GM19395 (cell line): ENCODE results near the gene IFT88.
"Not testable (repeated sequence)": the region's sequence is repeated elsewhere in the genome, so short reads cannot be mapped to it uniquely, and the experiment has no call there.

Experiments used
- ATAC-seq: cut with Tn5 transposase; IDR thresholded peaks from one replicate; pipeline ENCODE4 v1.9.1; 2021; ENCODE audit warnings: mild to moderate bottlenecking, moderate library complexity; ENCODE audit not compliant: unreplicated experiment

Gene IFT88

DNA sequence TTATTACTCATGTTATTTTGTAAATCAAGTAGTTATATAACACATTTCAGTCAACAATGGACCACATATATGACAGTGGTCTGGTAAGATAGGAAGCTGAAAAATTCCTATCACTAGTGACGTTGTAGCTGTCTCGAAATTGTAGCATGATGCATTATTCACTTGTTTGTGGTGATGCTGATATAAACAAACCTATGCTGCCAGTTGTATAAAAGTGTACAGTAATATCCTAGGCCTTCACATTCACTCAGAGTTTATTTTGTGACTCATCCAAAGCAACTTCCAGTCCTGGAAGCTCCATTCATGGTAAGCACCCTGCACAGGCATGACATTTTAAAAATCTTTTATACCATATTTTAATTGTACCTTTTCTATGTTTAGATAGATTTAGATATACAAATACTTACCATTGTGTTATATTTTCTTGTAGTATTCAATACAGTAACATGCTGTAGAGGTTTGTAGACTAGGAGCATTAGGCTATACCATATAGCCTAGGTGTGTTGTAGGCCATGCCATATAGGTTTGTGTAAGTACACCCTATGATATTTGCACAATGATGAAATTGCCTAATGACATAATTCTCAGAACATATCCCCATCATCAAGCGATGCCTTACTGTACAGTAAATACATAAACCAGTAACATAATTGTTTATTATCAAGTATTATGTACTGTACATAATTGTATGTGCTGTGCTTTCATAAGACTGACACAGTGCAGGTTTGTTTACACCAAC is 49.3 kb downstream of the IFT88 start:
- no peak for ATAC-seq

DNA sequence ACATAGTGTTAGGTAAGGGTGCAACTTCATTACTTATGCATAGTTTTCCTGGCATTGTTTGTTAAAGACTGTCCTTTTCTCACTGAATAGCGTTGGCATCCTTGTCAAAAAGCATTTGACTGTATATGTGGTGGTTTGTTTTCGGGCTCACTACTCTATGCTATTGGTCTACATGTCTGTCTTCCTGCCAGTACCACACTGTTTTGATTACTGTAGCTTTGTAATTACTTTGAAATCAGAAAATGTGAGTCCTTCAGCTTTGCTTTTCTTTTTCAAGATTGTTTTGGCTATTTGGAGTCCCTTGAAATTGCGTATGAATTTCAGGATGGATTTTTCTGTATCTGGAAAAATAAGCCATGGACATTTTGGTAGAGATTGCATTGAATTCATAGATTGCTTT is 56.0 kb downstream of the IFT88 start:
- ATAC-seq = no peak

DNA sequence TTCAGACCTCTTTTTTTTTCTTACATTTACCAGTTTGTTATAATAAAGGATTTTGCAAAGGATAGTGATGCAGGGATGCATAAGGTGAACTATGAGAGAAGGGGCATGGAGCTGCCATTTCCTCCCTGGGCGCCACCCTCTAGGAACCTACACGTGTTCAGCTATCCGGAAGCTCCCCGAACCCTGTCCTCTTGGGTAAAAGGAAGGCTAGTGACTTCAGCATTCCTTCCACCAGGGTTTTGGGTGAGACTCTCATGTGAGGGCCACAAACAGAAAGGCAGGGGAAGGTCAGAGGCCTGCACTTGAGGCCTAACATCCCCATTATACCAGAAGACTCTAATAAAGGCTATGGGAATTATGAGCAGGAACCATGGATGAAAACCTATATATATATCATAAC is 57.3 kb downstream of the IFT88 start:
- no peak for ATAC-seq

DNA sequence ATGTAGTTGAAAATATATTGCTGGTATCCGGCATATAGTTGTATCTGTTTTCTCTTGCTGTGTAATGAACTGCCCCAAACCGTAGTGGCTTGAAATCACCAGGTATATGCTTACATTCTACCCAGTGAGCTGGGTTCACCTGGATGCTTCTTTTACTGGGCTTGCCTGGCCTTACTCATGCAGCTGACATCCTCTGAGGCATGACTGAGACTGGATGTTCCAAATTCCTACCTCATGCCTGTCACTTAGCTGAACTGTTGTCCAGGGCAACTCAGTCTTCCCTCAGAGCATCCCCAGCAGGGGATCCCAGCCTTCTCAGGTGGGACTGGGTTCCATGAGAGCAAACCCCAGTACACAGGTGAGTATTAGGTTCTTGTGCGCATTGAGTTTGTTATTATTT is 66.8 kb downstream of the IFT88 start:
- ATAC-seq = no peak

DNA sequence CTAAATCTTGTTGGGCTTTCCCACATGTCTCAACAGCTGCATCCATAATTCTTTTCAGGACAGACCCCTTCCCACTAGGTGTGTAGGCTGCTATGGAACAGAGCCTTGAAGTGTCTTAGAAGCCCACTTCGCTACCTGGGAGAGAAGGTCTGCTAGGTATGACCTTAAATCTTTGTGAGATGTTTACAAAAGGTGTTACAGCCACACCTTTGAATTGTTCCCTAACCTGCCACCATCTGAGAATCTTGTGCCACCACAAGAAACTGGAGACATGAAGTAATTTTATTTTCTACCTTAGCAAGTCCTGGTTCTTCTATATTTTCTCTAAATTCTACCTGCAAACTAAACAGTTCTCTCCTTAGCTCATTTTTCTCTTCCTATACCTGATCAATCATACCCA is 69.1 kb downstream of the IFT88 start:
- ATAC-seq = no peak

DNA sequence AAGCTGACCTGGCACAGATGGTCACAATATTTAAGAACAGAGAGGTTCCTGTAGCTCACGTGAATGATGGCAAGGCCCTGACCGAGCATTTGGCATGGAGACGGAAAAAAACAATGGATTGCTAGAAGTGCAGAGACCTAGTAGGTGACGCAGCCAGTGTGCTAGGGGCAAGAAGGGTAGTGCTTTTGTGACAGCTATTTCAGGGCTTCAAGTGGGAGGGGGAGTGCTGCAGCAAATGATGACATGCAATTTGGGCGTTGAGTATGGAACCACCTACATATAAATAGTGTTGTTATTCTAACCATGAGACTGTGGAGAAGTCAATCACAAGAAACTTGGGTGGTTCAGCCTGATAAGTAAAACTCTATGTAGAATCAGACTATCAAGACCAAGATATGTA is 70.9 kb downstream of the IFT88 start:
- no peak for ATAC-seq

DNA sequence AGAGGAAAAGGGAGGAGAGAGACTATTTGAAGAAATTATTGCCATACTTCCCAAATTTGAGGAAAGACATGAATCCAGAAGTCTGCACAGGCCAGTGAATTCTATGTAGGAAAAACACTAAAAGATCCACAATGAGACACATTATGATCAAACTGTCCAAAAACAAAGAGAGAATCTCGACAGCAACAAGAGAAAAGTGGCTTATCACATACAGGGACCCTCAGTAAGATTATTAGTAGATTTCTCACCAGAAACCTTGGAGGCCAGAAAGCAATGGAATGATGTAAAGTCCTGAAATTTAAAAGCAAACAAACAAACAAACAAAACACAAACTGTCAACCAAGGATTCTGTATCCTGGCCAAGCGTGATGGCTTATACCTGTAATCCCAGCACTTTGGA is 80.8 kb downstream of the IFT88 start:
- ATAC-seq = no peak

DNA sequence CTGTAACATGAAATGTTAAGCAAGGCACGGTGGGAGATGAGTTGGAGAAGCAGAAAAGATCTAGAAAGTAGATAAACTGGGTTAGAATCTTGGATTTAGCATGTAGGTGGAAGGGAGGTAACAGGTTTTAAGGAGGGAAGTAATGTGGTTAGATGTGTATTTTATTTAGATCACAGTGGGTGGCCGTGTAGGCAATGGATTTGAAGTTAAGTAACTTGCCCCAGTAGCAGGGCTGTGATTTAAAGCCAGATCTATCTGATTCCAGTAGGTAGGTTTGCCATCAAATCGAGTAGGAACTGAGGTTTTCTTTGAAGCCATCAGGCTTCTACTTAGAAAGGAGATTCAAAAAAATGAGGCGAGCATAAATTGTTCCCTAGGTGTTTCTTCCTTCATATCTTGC is 86.0 kb downstream of the IFT88 start:
- no peak for ATAC-seq

DNA sequence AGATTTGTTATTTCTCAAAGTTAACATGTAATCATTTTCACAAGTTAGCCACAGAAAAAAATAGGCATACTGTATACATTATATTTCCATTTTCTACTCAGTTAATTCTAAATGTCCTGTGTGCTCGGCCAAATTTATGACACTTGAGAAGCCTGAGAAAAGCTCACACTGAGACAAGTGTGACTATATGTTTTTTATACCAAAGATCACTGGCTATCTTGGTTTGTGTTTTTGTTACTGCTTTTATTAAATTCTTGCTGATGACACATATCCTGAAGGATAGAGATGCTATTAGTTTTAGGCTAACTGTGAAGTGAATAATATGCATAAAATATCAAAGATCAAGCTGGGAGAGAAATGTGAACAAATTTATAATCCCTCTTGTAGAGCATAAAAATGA is 87.2 kb downstream of the IFT88 start:
- ATAC-seq = no peak

DNA sequence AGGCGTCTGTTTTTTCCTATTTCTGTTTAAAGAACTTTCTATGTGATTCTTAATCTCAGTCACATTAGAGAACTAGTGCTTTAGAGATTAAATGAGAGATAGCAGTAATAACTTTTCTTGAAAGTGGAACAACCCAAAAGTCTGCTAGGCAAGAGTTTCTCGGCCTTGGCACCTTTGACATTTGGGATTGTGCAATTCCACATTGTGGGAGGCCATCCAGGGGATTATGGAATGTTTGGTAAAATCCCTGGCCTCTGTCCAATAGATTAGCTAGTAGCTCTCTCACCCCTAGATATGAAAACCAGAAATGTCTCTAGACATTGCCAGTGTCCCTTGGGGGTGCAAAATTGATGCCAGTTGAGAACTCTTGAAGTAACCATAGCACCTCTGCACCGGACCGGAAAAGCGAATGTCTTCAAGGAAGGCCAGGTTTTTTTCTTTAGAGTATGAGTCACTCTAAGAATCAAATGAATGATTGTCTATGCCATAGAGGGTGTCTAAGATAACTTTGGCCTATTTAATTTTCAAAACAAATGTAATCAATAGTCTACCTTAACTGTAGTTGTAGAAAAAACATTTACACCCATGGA is 91.6 kb downstream of the IFT88 start:
- ATAC-seq = no peak

DNA sequence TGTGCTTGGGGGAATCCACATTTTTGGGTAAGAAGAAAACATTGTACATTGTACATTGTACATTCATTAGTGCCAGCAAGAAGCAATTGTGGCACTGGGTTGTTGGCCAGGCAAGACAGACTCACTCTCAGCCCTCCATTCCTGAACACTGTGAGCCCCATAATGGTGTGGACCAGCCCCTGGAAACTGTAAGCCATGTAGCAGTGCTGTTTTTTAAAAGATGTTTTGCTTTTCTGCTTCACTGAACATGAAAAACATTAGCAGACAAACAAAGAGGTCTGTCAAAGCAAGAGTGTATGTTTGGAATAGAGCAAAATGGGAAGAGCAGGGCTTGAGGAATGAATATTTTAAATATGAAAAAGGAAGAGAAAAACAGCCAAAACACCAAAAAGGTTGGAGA is 97.4 kb downstream of the IFT88 start:
- no peak for ATAC-seq

DNA sequence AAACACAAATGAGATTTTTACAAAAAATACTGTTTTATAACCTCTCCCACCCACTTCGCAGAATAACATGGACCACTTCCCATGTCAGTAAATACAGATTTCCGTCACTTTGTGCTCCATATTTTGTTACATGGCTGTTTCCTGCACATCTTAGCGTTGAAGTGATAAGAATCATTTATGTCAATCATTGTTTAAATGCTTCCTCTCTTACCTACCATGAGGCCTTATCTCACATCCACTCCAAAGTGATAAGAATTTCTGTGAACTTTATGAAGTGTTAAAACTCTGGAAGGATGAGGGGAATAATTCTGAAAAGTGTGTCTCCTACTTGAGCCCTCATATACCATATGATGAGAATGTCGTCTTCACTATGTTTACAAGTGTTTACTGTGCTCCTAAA is 100.0 kb downstream of the IFT88 start:
- no peak for ATAC-seq

DNA sequence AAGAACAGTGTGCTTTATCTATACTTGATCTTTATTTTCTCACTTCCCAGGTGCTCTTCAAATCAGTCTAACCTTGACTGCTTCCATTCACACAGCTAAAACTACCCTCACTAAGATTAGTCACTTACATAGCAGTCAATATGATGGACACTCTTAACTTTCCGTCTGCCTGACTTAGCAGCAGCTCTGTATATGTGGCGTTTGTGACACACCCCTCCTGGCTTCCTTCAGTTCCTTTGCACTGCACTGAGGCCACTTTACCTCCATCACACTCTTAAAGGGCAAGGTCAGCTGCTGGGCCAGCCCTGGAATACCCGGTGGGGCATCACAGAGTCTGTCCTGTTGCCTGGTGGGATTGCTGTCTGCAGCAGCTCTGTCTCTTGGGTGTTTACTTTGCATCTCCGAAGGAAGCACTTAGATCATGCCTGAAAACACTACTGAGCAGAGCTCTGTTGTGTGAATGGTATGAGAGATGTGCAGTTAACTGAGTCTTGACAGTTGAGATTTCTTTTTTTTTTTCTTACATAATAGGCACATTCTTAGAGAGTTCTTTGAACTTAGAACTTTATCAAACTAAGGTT is 101.0 kb downstream of the IFT88 start:
- ATAC-seq = no peak

DNA sequence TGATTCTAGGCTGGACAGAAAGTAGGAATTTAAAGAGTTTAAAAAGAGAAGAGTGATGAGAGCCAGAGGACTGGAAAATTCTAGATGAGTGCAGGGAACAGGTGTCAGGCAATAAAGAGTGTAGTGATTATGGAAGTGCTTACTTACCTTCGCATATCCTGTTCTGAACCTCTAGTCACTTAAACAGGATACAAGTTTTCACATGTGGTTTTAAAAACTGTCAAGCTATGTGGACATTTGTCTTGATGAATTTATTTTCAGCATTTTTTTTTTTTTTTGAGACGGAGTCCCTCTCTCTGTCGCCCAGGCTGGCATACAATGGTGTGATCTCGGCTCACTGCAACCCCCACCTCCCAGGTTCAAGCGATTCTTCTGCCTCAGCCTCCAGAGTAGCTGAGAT is 102.2 kb downstream of the IFT88 start:
- no peak for ATAC-seq

DNA sequence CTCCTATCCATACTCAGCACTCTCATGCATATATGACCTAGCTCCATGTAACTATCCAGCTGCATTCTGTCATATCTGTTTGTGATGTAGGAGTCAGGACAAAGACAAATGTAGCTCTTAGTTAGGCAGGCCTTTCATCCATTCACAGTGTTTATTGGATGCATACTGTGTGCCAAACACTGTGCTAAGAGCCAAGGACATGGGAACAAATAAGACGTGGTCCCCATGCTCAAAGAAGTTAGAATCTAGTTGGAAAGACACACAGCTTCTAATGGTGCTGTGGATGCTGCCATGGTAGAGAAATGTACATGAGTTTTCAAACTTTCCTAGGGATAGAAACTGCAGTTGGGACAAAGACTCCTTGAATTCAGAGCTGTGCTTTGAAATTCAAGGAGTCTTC is 104.8 kb downstream of the IFT88 start:
- ATAC-seq = no peak

DNA sequence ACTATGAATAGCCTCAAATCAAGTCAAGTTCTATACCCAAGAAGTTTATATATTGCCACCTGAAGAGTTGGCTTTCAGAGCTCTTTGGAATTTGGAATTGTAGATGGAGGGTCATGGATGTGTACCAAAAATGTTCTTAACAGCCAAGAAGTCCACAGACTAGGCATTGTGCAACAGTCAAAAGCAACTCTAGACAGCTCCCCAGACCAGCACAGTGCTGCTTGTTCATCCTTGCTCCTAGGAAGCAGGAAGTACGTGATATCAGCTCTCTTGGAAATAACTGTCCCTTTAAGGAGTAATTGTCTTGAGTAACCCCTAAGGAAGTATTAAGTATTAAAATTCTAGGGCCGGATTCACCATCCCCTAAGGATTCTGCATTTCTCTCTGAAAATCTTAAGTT is 105.8 kb downstream of the IFT88 start:
- ATAC-seq = no peak

DNA sequence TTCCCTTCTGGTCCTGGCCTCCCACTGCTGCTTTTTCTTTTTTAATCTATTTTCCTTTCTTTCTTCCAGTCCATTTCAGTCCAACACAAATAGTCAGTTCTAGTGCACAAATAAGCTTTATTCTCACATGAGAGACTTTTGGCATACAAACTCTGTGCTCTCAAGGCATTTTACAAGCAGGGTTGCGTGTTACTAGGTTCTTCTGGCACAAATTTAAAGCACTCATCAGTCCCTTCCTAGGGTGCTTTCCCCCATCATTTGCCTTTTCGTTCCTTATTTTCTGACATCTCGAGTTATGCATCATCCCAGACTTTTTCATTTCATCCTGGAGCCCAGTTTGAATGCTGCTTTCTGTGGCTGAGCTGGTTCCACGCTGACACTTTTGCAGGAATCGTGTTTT is 106.8 kb downstream of the IFT88 start:
- ATAC-seq = no peak

DNA sequence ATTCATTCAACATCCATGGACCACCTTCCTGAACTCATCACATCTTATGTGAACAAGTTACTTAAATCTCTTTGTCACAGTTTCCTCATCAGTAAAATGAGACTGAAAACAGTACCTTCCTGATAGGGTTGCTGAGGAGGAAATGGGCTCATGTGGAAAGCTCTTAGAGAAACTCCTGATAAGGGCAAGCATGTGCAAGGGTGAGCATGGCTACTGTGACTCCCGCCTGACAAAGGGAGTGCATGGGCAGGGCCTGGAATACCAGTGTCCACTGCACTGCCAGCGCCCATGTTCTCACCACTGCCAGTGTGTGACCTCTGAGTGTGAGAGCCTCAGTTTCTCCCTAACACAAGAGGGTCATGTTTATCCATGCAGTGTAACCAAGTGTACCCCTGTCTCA is 109.3 kb downstream of the IFT88 start:
- ATAC-seq = no peak

DNA sequence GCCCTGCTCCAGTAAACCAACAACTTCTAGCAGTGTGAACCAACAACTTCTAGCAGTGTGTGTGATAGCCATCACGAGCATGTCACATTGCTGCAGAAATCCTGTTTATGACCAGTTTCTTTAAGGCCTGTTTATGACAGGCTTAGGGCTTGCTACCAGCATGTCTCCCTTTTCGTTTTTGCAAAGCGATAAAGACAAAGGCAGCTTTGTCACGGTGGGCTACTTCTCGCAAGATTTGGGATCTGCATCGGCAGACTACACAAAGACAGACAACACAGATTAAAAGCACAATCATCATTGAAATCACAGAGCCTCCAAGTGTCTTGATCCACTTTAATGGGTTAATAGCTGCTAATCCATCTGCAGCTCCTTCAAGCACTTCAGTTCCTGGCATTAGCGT is 111.6 kb downstream of the IFT88 start:
- not testable (repeated sequence) for ATAC-seq

DNA sequence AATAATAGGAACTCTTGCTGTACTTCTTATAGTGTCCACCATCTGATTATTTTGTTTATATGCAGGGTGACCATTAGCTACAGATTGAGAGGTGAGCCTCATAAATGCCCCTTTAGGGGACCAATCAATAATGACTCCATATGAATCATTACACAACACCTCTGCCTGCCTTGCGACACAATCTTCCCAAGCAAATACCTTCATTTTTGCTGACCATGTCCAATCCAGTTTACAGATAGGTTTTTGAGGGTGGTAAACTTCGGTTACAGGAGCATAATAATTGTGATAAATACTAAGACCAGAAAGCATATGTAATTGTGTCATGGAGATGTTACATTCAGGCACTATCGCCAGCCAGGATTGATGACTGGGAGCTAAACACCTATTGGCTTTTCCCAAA is 112.9 kb downstream of the IFT88 start:
- ATAC-seq = no peak

DNA sequence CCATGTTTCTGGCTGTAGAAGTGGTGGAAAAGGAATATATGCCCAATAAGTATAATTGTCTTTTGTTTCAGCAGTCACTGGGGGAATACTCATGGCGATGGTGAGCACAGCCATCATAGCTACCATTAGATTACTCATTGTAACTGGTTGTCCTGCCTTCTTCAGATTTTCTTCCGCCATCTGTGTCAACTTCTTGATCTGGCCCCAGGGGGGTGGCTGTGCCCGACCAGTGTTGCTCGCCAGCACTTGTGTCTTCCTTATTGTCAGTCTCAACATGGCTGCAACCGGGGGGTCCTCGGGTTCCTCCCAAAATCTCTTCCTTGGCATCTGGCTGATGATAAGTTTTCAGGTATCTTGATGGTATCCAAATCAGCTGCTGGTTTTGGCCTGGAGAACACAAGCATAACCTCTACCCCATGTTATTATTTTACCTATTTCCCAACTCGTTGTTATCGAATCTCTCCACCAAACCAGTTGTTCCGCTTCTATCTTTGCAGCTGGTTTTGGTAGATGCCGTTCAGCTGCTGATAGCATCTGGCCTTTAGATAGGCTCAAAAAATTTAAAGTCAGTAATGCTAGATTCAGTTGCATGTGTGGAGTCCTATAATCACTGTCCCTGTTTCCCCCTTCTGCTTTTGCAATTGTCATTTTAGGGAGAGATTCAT is 113.6 kb downstream of the IFT88 start:
- no peak for ATAC-seq

DNA sequence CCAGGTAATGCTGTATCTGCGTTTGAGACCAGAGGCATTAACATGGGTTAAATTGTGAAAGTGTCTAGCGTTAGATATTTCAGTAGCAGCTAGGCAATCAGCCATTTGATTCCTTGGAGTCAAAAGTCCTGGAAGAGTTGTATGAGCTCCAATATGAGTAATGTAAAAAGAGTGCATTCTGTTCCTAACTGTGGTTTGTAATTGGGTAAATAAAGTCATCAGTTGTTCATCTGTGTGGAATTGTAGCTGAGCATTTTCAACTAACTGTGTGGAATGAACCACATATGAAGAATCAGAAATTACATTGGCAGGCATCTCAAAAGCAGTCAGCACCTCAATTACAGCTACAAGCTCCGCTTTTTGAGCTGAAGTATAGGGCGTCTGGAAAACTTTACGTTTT is 114.5 kb downstream of the IFT88 start:
- ATAC-seq = not testable (repeated sequence)
